Lower leg skin (tissue), 4 donors: Measurements from ENCODE around the gene RPRM. TPM values are rescaled to one million over a fixed set of nuclear protein-coding genes. Genes with fewer than 3 reads are reported as not detected.

ENCODE experiments used
- DNase-seq, 2 donors: peaks; one replicate each; pipeline ENCODE4 v3.0.0-alpha.2; 2019; ENCODE audit warnings: low spot score in 2 of 2
- H3K4me3 ChIP-seq: fragments of 200-600 bp; sonication (generic); 2 replicates; pipeline ENCODE4 v1.5.1; 2017; ENCODE audit warnings: mild to moderate bottlenecking, low read depth; ENCODE audit not compliant: poor library complexity, severe bottlenecking
- CTCF ChIP-seq, 3 donors: fragments of 450-650 bp; IDR thresholded peaks; one replicate each; pipeline ENCODE4 v1.5.1; 2016; ENCODE audit warnings: antibody characterized with exemption in 3 of 3, mild to moderate bottlenecking in 3 of 3, moderate library complexity in 2 of 3
- POLR2A ChIP-seq, 2 donors: fragments of 450-650 bp; IDR thresholded peaks; one replicate each; pipeline ENCODE4 v1.6.1; 2016 to 2017; ENCODE audit warnings: antibody characterized with exemption in 2 of 2, mild to moderate bottlenecking in 1 of 2, moderate library complexity in 1 of 2
- WGBS, 2 donors: methylation state at CpG; one replicate each; pipeline ENCODE4 v1.1.5; 2018; 5-methylcytosine and 5-hydroxymethylcytosine counted together
- intact Hi-C: fragments of 100-400 bp; cut with DNase I; formaldehyde crosslinking; loops from one replicate; pipeline ENCODE4 v1.15.0; 2023; ENCODE audit warnings: low total_unique reads
- total RNA-seq, 4 donors: library from RNA; depleted of rRNA; stranded (reverse); fragments of >200 nt; gene quantifications; one replicate each; pipeline ENCODE4 v1.1.0, GENCODE V29; 2016

RPRM gene
- total RNA-seq, 4 donors from 2014 or later = 0.51 to 1.0 (median 0.84) TPM; not detected in 1

DNA sequence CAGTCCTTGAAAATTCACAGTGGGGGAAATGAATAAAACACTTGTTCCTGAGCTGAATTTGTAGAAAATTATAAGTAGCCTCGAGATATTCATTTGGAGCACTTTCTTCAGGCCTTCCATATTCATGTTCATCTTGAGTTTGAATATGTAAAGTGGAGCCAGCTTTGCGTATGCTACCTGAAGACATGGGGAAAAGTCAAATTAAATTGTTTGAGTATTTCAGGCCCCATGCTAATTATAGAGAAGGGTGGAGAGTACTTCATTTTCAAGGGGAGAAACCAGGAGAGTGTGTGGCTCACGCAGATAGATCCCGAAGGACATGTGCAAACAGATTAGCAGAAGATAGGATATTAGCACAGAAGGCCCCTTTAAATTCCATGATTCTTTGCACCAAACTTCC lies 7.7 kb downstream of the RPRM start:
- 90 to 91% methylated on average over 4 of the region's 4 CpGs for WGBS, 2 donors
- intact Hi-C loops = loop anchor here (10.0 kb wide), 1 partner anchor 546 kb away; no protein-coding TSS in a partner anchor
- TF ChIP-seq POLR2A (IDR thresholded peaks at IDR 0.05) (no peak), CTCF (IDR thresholded peaks at IDR 0.05) (no peak)
- no peak for DNase-seq
- H3K4me3 ChIP-seq = no peak overlapping the region

GRCh38 chr2:153464395-153464794 lies 14.2 kb downstream of the RPRM start:
- DNase-seq = no peak
- H3K4me3 ChIP-seq = no peak overlapping the region
- no peak for TF ChIP-seq CTCF (IDR thresholded peaks at IDR 0.05)
- no peak for TF ChIP-seq POLR2A (IDR thresholded peaks at IDR 0.05)
- WGBS, 2 donors = 49 to 55% methylated on average over 3 of the region's 3 CpGs
- intact Hi-C loops = no loop called here

GRCh38 chr2:153462338-153462859 lies 16.2 kb downstream of the RPRM start:
- intact Hi-C loops = no loop called here
- DNase-seq = no peak
- no peak overlapping the region for H3K4me3 ChIP-seq
- no peak for TF ChIP-seq CTCF (IDR thresholded peaks at IDR 0.05)
- no peak for TF ChIP-seq POLR2A (IDR thresholded peaks at IDR 0.05)
- 63 to 71% methylated on average over 2 of the region's 2 CpGs for WGBS, 2 donors

DNA sequence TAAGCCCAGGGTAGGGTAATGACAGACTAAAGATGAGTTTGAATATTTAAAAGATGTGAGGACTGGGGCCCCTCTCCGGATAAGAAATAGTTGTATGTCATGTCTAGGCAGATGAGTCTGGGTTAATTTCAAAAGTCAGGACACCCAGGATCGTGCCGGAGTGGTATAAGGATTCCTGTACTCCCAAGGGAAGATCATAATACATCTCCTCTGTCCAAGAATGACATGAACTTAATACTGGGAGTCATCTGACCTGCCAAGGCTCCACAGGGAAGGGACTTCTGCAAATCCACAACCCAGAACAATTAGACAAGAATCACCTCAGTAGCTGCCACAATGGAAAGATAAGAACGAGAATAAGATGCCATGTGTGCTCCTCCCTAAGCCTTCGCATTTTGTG lies 17.1 kb downstream of the RPRM start:
- no peak for TF ChIP-seq CTCF (IDR thresholded peaks at IDR 0.05)
- WGBS, 2 donors = 61 to 68% methylated on average over 5 of the region's 5 CpGs
- no peak for DNase-seq
- intact Hi-C loops = no loop called here
- no peak overlapping the region for H3K4me3 ChIP-seq

- intact Hi-C loops = no loop called here
- no peak overlapping the region for H3K4me3 ChIP-seq
- no peak for DNase-seq
- 81 to 87% methylated on average over 8 of the region's 8 CpGs for WGBS, 2 donors
- TF ChIP-seq CTCF (IDR thresholded peaks at IDR 0.05) (no peak), POLR2A (IDR thresholded peaks at IDR 0.05) (no peak)
Observed at GRCh38 chr2:153455861-153456260, 22.7 kb downstream of the RPRM start.

DNA sequence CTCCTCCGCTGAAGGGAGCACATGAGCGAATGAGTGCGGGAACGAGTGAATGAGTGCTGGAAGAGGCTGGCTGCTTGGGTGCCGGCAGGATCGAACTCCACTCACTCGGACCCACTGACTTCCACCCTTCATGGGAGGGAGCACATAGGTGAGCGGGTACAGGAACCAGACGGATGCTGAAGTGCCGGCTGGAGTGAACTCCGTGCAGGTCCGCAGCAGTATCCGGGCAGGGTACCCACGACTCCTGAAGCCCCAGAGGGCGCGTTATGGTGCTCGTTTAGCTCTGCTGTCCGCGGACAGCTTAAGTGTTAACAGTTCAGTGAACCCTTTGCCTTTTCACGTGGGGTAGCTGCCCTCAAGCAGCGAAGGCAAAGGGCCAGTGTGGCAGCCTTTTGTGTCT lies 23.2 kb downstream of the RPRM start:
- no peak for DNase-seq
- TF ChIP-seq POLR2A (IDR thresholded peaks at IDR 0.05) = no peak
- no peak for TF ChIP-seq CTCF (IDR thresholded peaks at IDR 0.05)
- intact Hi-C loops = no loop called here
- 82 to 83% methylated on average over 21 of the region's 21 CpGs for WGBS, 2 donors
- H3K4me3 ChIP-seq = no peak overlapping the region
